DND-41 (cell line): ENCODE results near the gene LAYN.

Source experiments
- EZH2 ChIP-seq: IDR thresholded peaks from 3 replicates; pipeline ENCODE4 v1.6.1; 2012; ENCODE audit warnings: borderline replicate concordance, low read depth, mild to moderate bottlenecking, moderate library complexity, low read length, inconsistent platforms; ENCODE audit not compliant: severe bottlenecking
- TF ChIP-seq, protein P1 (sequence below): IDR thresholded peaks from 2 replicates; pipeline ENCODE4 v1.5.1; 2012; ENCODE audit warnings: borderline replicate concordance, low read length, moderate library complexity, mild to moderate bottlenecking; ENCODE audit not compliant: poor library complexity, severe bottlenecking; ENCODE audit errors: extremely low read depth

DNA sequence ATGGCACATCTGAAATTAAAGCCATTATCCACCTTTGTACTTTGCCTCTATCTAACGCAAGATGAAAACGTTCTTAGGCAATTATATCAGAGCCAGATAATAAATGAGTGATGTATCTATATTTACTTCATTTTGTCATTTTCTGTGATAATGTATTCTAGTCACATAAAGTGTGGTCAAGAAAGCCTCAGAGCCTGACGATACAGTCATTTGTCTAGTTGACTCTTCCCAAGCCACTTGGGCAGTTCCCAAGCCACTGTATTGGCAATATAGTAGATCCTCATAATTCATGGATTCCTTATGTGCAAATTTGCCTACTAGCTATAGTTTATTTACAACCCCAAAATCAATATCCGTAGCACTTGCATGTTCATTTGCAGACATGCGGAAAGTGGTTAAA is 18.1 kb upstream of the LAYN start:
- TF ChIP-seq, protein P1, sequence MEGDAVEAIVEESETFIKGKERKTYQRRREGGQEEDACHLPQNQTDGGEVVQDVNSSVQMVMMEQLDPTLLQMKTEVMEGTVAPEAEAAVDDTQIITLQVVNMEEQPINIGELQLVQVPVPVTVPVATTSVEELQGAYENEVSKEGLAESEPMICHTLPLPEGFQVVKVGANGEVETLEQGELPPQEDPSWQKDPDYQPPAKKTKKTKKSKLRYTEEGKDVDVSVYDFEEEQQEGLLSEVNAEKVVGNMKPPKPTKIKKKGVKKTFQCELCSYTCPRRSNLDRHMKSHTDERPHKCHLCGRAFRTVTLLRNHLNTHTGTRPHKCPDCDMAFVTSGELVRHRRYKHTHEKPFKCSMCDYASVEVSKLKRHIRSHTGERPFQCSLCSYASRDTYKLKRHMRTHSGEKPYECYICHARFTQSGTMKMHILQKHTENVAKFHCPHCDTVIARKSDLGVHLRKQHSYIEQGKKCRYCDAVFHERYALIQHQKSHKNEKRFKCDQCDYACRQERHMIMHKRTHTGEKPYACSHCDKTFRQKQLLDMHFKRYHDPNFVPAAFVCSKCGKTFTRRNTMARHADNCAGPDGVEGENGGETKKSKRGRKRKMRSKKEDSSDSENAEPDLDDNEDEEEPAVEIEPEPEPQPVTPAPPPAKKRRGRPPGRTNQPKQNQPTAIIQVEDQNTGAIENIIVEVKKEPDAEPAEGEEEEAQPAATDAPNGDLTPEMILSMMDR = no peak
- TF ChIP-seq EZH2 = no peak
